NCI-H69 (cell line): ENCODE measurements around the gene ADAM12.
"Not testable (repeated sequence)": the region's sequence is repeated elsewhere in the genome, so short reads cannot be mapped to it uniquely, and the experiment has no call there.

Experiments
- DNase-seq: peaks from one replicate; lab custom pipeline; 2025; lab: John Stamatoyannopoulos, UW

ADAM12 gene

GRCh38 chr10:126402721-126403695 lies 14.7 kb upstream of the ADAM12 start:
- DNase-seq: peak; percentile 49

GRCh38 chr10:126400641-126401040 lies 12.4 kb upstream of the ADAM12 start:
- no peak for DNase-seq

- no peak for DNase-seq
Observed at GRCh38 chr10:126398924-126399323, 10.6 kb upstream of the ADAM12 start.

GRCh38 chr10:126398383-126398743 lies 10.1 kb upstream of the ADAM12 start:
- no peak for DNase-seq

- no peak for DNase-seq
Observed at GRCh38 chr10:126397640-126398382, 9.5 kb upstream of the ADAM12 start.

- DNase-seq: no peak
Observed at GRCh38 chr10:126397156-126397555, 8.9 kb upstream of the ADAM12 start.

- no peak for DNase-seq
Observed at GRCh38 chr10:126394948-126395347, 6.7 kb upstream of the ADAM12 start.

GRCh38 chr10:126393076-126393475 lies 4.8 kb upstream of the ADAM12 start:
- no peak for DNase-seq

GRCh38 chr10:126392469-126392868 lies 4.2 kb upstream of the ADAM12 start:
- no peak for DNase-seq

- no peak for DNase-seq
Observed at GRCh38 chr10:126392068-126392467, 3.8 kb upstream of the ADAM12 start.

- DNase-seq: peak; percentile 11
Observed at GRCh38 chr10:126391192-126391885, 3.1 kb upstream of the ADAM12 start.

GRCh38 chr10:126390324-126390723 lies 2.0 kb upstream of the ADAM12 start:
- DNase-seq: no peak

GRCh38 chr10:126387041-126387921 lies 996 bp downstream of the ADAM12 start:
- peak; percentile 51 for DNase-seq

GRCh38 chr10:126384269-126384873 lies 3.9 kb downstream of the ADAM12 start:
- DNase-seq: no peak

GRCh38 chr10:126380352-126381076 lies 7.8 kb downstream of the ADAM12 start:
- DNase-seq: no peak

GRCh38 chr10:126379166-126379565 lies 9.1 kb downstream of the ADAM12 start:
- not testable (repeated sequence) for DNase-seq

- DNase-seq: no peak
Observed at GRCh38 chr10:126376956-126377355, 11.3 kb downstream of the ADAM12 start.

GRCh38 chr10:126375926-126376554 lies 12.2 kb downstream of the ADAM12 start:
- no peak for DNase-seq

- DNase-seq: no peak
Observed at GRCh38 chr10:126375299-126375698, 13.0 kb downstream of the ADAM12 start.

GRCh38 chr10:126374435-126374834 lies 13.8 kb downstream of the ADAM12 start:
- DNase-seq: no peak
